Panc1 (cell line): ENCODE measurements around the gene MYLK2. TPM values are rescaled to one million over a fixed set of nuclear protein-coding genes. Genes with fewer than 3 reads are reported as not detected.

ENCODE experiments used
- ATAC-seq: fragments of 200-7000 bp; cut with Tn5 transposase; 2 replicates; pipeline ENCODE4 v1.9.1; 2020; ENCODE audit warnings: mild to moderate bottlenecking, moderate library complexity
- BruUV-seq: library from RNA; stranded (reverse); fragments of 400-500 nt; replicated peaks from 2 replicates; lab custom pipeline; 2021; lab: Mats Ljungman, UMichigan
- CTCF ChIA-PET: fragments of 300-600 bp; sonication (Branson Sonifier 250); formaldehyde crosslinking; loops from one replicate; lab custom pipeline; 2022; ENCODE audit warnings: antibody characterized with exemption; lab: Charles Lee
- POLR2A ChIA-PET: fragments of 300-600 bp; sonication (Branson Sonifier 250); formaldehyde crosslinking; loops from one replicate; lab custom pipeline; 2022; ENCODE audit warnings: antibody characterized with exemption; lab: Charles Lee
- DNase-seq: peaks from one replicate; pipeline ENCODE4 v3.0.0-alpha.2; 2010; ENCODE audit warnings: low read depth, low spot score
- H3K27ac ChIP-seq: 2 replicates; pipeline ENCODE4 v1.5.1; 2011; ENCODE audit warnings: mild to moderate bottlenecking, low read length, inconsistent platforms
- H3K27me3 ChIP-seq: fragments of 200-500 bp; sonication (Bioruptor generic); 2 replicates; pipeline ENCODE4 v1.6.0; 2014; ENCODE audit warnings: low read length, inconsistent platforms; ENCODE audit not compliant: control insufficient read depth, insufficient read depth
- H3K36me3 ChIP-seq: fragments of 200-500 bp; sonication (Bioruptor generic); 2 replicates; pipeline ENCODE4 v1.5.1; 2014; ENCODE audit warnings: inconsistent platforms, mild to moderate bottlenecking, low read length, moderate library complexity; ENCODE audit not compliant: control insufficient read depth, insufficient read depth
- H3K4me1 ChIP-seq: 2 replicates; pipeline ENCODE4 v1.5.1; 2011; ENCODE audit warnings: inconsistent platforms, mild to moderate bottlenecking, low read length, moderate library complexity; ENCODE audit not compliant: control insufficient read depth, insufficient read depth
- H3K4me3 ChIP-seq, 2 experiments: 2 replicates each; pipeline ENCODE4 v1.5.1; 2011 to 2012; ENCODE audit warnings: low read depth in 2 of 2, low read length in 2 of 2, mild to moderate bottlenecking in 2 of 2, inconsistent platforms in 1 of 2, moderate library complexity in 1 of 2
- H3K9me3 ChIP-seq: fragments of 200-500 bp; sonication (Bioruptor generic); 2 replicates; pipeline ENCODE4 v1.5.1; 2014; ENCODE audit warnings: low read depth, mild to moderate bottlenecking, inconsistent platforms, low read length, moderate library complexity; ENCODE audit not compliant: control insufficient read depth, insufficient read depth
- POLR2AphosphoS5 ChIP-seq: IDR thresholded peaks from 2 replicates; pipeline ENCODE4 v1.6.1; 2012; ENCODE audit warnings: mild to moderate bottlenecking, low read depth, low read length, moderate library complexity
- REST ChIP-seq, 2 experiments: IDR thresholded peaks; 2 replicates each; pipeline ENCODE4 v1.6.1; 2011 to 2012; ENCODE audit warnings: low read depth in 2 of 2, control low read depth in 1 of 2, low read length in 1 of 2, mild to moderate bottlenecking in 1 of 2, moderate library complexity in 1 of 2; ENCODE audit not compliant: insufficient read depth in 1 of 2
- SIN3A ChIP-seq: IDR thresholded peaks from 2 replicates; pipeline ENCODE4 v1.6.1; 2012; ENCODE audit warnings: low read depth, mild to moderate bottlenecking, low read length, moderate library complexity, borderline replicate concordance; ENCODE audit not compliant: insufficient read depth
- TCF7L2 ChIP-seq: IDR thresholded peaks from 2 replicates; pipeline ENCODE4 v1.6.1; 2011; ENCODE audit warnings: mild to moderate bottlenecking, low read depth, low read length, inconsistent platforms
- in situ Hi-C: cut with HindIII; loops from 2 replicates; pipeline ENCODE4 v1.10.0; 2016; ENCODE audit warnings: low sequenced_read_pairs, low pct_unique_long_range_greater_than_20kb
- intact Hi-C: fragments of 100-400 bp; cut with micrococcal nuclease; formaldehyde crosslinking; loops from one replicate; pipeline ENCODE4 v1.10.0; 2022; ENCODE audit not compliant: unreplicated experiment
- total RNA-seq: library from RNA; stranded (reverse); gene quantifications from one replicate; pipeline ENCODE4 v1.2.1, GENCODE V29; 2021; ENCODE audit not compliant: unreplicated experiment
- TF ChIP-seq, protein P1 (sequence below): fragments of 450-650 bp; IDR thresholded peaks from 2 replicates; pipeline ENCODE4 v1.5.1; 2017; ENCODE audit warnings: mild to moderate bottlenecking

Gene MYLK2
- total RNA-seq, 1 experiment from 2014 or later: 0.87 TPM

DNA sequence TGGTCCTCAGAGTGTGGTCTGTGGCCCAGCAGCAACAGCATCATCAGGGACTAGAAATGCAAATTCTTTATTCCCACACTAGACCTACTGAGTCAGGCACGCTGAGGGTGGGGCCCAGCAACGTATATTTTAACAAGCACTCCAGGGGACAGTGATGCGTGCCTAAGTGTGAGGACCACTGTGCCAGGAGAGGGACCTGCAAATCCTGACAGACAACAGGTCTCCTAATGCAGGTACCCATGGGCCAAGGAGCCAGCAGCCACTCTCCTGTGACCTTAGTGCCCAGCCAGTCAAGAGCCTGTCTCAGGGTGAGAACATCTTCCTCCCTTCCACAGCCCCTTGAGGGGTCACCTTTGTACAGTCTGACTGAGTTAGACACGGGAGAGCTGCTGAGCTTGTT lies 8.0 kb upstream of the MYLK2 start:
- Histone ChIP-seq H3K27me3 (no peaks in the 10 kb centered on the region), H3K9me3 (no peaks in the 10 kb centered on the region), H3K36me3 (peaks cover 3% of the 10 kb centered on the region; the same call in 1 of the 2 replicates), H3K27ac (no peak overlapping the region), H3K4me3 (no peak overlapping the region), H3K4me1 (peaks cover 39% of the 10 kb centered on the region)
- ChIA-PET POLR2A (no interaction called here), CTCF (interaction anchor here (0.6 kb wide), 1 partner anchor 185 kb away, joined by 3 read pairs; no protein-coding TSS in a partner anchor)
- no peak for TF ChIP-seq TCF7L2
- TF ChIP-seq REST (IDR thresholded peaks at IDR 0.05; ENCODE audit: insufficient read depth in 1 of 2, low read depth in 2 of 2, low read length in 1 of 2): no peak
- TF ChIP-seq, protein P1, sequence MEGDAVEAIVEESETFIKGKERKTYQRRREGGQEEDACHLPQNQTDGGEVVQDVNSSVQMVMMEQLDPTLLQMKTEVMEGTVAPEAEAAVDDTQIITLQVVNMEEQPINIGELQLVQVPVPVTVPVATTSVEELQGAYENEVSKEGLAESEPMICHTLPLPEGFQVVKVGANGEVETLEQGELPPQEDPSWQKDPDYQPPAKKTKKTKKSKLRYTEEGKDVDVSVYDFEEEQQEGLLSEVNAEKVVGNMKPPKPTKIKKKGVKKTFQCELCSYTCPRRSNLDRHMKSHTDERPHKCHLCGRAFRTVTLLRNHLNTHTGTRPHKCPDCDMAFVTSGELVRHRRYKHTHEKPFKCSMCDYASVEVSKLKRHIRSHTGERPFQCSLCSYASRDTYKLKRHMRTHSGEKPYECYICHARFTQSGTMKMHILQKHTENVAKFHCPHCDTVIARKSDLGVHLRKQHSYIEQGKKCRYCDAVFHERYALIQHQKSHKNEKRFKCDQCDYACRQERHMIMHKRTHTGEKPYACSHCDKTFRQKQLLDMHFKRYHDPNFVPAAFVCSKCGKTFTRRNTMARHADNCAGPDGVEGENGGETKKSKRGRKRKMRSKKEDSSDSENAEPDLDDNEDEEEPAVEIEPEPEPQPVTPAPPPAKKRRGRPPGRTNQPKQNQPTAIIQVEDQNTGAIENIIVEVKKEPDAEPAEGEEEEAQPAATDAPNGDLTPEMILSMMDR: no peak
- no peak for TF ChIP-seq POLR2AphosphoS5
- TF ChIP-seq SIN3A: no peak
- intact Hi-C loops (no loop called here), in situ Hi-C loops (no loop called here)
- BruUV-seq: no TSS peak
- ATAC-seq: no peak
- no peak for DNase-seq

GRCh38 chr20:31811796-31812728 lies 7.1 kb upstream of the MYLK2 start:
- no peak for DNase-seq
- no TSS peak for BruUV-seq
- no peak overlapping the region for H3K27ac ChIP-seq

More at GRCh38 chr20:31811796-31812728, 7.1 kb upstream of the MYLK2 start:
- Histone ChIP-seq H3K4me1 (peaks cover 40% of the 10 kb centered on the region), H3K36me3 (no peaks in the 10 kb centered on the region; the same call in 1 of the 2 replicates), H3K27me3 (no peaks in the 10 kb centered on the region), H3K4me3 (no peak overlapping the region), H3K9me3 (no peaks in the 10 kb centered on the region)
- ChIA-PET CTCF (interaction anchor here (0.5 to 0.6 kb wide), 2 partner anchors 16 to 184 kb away, joined by 3 to 9 read pairs; no protein-coding TSS in a partner anchor), POLR2A (no interaction called here)
- ATAC-seq: peak; percentile 7; the same call in 1 of the 2 replicates
- in situ Hi-C loops (no loop called here), intact Hi-C loops (no loop called here)
- TF ChIP-seq, protein P1: no peak
- TF ChIP-seq TCF7L2: no peak
- TF ChIP-seq SIN3A: no peak
- no peak for TF ChIP-seq REST (IDR thresholded peaks at IDR 0.05; ENCODE audit: insufficient read depth in 1 of 2, low read depth in 2 of 2, low read length in 1 of 2)
- no peak for TF ChIP-seq POLR2AphosphoS5
